ENCODE measurements around the gene BRAF.
"Not testable (repeated sequence)": the region's sequence is repeated elsewhere in the genome, so short reads cannot be mapped to it uniquely, and the experiment has no call there.

The BRAF gene

DNA sequence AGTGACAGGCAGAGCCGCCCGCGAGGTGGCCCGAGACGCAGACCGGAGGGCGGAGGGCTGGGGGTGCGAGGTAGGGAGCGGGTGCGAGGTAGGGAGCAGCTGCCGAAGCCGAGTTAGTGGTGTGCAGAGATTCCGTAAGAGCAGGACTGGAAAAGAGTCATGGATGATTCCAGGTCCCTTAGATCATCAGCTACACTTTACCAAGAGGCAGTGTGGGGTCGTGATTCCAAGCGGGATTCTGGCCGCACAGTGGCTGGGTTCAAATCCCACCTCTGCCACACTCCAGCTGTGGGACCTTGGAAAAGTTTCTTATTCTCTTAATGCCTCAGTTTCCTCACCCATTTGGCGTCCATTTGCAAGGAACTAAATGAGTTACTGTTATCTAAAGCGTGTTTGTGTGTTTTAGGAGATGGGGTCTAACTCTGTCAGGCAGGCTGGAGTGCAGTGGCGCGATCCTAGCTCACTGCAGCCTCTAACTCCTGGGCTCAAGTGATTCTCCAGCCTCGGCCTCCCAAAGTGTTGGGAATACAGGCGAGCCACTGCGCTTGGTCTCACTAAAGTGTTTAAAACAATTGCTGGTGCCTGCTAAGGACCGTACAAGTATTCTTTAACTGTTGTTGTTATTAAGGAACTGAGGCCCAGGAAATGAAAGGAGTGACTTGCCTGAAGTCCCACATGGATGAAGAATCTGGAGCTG, 227.1 kb downstream of the BRAF start:
- DNase-seq: no peak

DNA sequence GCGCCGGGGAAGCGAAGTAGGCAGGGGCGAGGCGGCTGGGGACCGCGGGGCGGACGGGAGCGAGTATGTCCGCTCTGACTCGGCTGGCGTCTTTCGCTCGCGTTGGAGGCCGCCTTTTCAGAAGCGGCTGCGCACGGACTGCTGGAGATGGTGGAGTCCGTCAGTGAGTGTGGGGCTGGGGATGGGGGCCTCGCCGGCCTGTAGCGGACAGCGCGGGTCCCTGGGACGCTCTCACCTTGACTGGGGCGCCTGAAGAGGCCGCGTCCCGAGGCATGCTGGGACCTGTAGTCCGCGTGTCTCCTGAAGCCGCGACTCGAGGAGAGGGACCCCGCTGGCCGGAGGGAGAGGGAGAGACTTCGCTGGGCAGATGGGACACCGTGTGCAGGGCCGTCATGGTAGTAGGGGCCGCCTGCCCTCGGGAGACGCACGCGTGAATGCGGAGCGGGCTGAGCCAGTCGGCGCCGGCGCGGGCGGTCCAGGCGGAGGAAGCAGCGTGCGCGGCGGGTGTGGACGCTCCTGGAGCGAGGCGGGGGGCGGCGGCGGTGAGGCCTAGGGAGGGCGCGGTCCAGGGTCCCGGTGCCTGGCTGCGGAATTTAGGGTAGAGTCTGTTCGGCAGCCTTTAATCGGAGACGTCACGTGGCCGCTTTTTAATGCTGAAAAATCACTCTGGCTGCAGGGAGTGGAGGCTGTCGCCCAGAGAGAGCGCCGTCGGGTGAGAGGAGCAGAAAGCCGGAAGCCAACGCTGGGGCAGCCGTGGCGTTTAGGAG, 227.9 kb downstream of the BRAF start, which contains the start of gene NDUFB2:
TSS of gene NDUFB2 (plus strand) at position 29 of the 767 bp plus-strand sequence. CDS start at position 66, 37 bp downstream.
- peak; percentile 75 for DNase-seq

DNA sequence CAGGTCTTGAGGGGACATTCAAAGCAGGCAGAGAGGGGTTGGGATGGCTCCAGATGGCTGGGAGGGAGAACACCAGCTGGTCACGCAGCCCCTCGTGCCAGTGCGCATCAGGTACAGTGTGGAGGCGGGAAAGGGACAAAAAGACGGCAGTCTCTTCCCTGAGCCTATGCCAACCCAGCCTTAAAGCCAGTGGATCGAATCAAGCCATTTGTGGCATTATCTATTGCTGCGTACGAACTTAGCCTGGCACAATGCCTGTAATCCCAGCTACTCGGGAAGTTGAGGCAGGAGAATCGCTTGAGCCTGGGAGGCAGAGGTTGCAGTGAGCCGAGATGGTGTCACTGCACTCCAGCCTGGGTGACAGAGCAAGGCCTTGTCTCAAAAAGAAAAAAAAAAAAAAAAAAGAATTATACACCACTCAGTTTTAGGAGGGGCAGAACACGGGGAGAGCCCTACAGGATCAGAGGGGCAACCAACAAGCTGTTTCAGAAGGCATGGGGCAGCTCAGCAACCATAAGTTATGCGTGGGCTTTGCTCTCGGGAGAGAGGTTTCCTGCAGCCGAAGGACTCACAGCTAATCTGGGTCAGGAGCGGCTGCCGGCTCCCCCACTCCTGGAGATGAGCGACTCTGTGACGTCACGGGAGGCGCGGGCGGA, 228.6 kb downstream of the BRAF start:
- peak; percentile 87 for DNase-seq

DNA sequence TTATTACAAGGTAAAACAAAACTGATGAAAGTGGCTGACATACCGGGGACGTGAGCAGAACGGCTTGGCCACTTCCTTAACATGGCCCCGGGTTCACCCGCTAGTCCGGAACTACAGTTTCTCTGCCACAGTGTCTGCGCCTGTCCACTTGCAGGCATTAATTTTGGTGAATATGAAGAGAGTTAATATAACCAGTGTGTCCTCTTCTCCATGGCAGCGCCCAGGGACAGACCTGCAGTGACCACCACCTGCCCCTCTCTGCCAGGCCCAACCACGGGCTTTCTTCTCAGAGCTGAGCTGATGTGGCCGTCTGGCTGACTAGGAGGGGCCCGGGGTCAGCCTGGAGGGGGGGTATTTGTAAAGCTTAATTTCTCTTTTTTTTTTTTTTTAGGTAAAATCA, 229.3 kb downstream of the BRAF start:
- DNase-seq: no peak

DNA sequence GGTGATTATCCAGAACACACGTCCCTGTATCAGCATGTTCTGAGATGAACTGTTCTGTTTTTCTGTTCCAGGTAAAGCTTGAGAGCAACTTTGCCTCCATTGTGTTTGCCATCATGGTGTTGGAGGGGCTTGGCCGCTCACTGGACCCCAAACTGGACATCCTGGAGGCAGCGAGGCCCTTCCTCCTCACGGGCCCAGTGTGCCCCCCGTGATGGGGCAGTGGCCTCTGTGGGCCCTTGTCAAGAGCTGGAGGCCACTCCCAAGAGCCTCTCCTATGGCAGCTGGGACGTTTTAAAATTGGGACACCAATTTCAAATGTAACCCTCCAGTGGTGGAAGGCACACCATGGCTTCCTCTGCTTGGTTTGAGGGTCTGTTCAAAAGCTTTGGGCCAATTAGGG, 230.1 kb downstream of the BRAF start:
- DNase-seq: no peak

DNA sequence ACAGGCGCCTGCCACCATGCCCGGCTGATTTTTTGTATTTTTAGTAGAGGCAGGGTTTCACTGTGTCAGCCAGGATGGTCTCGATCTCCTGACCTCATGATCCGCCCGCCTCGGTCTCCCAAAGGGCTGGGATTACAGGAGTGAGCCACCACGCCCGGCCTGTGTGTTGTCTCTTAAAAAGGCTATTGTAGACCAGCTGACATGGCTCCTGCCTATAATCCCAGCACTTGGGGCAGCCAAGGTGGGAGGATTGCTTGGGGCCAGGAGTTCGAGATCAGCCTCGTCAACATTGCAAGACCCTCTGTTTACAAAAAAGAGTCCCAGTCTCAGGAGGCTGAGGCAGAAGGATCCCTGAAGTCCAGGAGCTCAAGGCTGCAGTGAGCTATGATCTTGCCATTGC, 230.9 kb downstream of the BRAF start:
- DNase-seq: not testable (repeated sequence)

DNA sequence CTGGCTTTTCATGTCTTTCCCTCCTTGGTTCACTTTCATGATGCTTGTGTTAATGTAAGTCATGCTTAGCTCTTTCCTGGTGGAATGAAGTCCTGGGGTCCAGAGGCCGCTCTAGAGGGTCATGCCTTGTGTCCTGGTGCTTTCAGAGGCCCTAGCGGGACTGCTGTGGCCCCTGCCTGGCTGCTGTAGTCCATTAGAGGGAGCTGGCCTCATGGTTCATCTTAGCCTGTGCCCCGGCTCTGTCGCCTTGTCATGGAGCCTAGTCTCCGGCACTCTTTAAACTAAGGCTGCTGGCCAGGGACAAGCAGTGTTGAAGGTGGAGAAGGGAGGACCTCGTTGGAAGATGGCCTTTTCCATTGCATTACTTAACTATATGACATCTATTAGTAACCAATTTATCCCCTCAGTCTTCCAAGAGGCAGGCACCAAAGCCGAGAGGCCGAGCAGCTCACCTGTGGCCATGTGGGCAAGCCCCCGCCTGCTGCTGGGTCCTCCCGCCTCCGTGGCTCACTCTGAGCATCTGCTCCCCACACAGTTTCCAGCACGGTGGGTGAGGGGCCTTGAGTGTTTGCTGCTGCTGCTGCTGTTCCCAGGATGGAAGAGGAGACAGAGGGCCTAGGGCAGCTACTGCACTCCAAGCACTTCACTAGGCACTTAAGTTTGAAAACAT, 233.2 kb downstream of the BRAF start:
- no peak for DNase-seq

DNA sequence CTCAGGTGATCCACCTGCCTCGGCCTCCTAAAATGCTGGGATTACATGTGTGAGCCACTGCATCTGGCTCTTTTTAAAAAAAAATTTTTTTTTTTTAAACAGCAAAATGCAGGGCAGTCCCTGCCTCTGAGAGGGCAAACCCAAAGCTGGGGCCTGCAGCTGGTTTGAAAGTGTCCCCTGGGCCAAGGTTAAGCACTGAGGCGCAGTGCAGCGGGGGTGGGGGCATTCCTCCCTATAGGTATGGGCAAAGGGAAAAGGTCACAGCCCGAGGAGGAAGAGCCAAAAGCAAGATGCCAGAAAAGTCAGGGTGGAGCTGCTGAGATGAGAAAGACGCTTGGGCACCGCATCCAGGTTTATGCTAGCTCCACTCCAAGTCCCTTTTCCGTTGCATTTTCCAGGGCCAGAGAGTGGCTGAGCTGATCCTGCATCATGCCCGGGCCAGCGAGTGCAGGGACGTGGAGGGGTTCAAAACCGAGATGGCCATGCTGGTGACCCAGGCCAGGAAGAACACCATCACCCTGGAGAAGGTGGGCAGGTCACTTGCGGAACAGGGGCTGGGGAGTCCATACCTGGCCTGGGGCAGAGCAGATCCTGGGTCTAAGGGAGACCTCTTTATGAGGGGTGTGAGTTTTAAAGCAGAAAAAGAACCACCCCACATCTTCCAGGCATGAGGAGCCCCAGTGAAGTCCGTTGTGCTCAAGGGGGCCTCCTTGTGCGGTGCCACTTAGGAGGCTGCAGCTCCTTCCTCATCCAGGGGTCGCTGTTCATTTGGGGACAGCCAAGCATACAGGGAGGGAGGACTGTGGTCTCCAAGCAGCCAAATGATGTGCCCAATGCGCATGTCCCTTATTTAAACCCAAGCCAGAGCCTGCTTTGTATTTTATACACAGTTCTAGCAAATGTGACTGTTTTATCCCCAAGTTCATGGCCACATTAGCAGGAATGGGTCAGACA, 235.3 kb downstream of the BRAF start:
- DNase-seq: no peak

DNA sequence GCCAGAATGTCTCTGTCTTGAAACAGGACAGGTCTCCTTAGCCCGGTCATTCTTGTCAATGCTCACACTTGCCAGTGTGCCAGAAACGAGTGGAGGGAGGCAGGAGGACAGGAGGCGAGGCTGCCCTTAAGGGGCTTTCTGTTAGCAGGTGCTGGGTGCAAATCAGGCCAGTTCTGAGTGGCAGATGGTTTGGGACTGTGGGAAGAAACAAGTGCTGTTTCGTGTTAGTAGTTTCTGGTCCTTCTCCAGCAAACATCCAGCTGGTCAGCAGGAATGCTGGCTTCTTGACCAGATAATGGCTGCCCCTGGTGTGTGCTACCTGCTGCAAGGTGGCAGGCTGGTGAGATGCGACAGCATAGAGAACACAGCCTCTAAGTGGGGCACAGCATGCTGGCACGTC, 236.4 kb downstream of the BRAF start:
- DNase-seq: no peak

DNA sequence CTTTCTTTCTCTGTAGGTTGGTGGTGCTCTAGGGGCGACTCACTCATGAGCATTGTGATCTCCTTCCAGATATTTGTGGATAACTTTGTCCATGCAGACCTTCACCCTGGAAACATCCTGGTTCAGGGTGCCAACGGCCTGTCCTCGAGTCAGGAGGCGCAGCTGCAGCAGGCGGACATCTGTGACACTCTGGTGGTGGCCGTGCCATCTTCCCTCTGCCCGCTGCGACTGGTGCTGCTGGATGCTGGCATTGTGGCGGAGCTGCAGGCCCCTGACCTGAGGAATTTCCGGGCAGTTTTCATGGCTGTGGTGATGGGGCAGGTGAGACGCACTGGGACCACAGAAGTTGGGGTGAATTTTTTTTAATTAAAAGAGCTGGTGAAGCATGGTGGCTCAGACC, 237.8 kb downstream of the BRAF start:
- DNase-seq: no peak

DNA sequence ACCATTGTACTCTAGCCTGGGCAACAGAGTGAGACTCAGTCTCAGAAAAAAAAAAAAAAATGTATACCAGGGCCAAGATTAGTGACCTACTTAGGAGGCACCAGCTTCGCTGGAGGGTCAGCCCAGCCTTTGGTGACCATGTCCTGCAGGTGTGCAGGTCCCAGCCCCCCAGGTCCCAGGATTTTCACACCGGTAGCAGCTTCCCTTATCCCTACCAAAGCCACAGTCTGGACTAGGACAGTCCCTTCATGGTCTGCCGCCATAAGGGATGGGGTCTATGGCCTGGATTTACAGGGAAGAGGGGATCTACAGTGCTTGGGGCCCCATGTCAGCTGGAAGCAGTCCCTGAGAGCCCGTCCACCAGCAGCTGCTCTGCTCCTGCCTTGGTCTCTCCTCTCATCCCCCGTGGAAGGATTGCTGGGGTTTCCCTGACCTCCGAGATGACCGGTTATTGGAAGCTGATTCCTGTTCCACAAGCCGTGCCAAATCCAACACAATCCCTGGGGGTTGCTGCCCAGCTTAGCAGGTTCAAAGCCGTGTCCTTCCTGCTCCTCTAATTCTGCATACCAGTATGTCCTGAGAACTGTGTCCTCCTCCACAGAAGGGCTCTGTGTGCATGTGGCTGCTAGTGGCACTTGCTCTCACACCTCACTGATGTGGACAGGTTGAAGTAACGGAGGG, 239.2 kb downstream of the BRAF start:
- DNase-seq: no peak

DNA sequence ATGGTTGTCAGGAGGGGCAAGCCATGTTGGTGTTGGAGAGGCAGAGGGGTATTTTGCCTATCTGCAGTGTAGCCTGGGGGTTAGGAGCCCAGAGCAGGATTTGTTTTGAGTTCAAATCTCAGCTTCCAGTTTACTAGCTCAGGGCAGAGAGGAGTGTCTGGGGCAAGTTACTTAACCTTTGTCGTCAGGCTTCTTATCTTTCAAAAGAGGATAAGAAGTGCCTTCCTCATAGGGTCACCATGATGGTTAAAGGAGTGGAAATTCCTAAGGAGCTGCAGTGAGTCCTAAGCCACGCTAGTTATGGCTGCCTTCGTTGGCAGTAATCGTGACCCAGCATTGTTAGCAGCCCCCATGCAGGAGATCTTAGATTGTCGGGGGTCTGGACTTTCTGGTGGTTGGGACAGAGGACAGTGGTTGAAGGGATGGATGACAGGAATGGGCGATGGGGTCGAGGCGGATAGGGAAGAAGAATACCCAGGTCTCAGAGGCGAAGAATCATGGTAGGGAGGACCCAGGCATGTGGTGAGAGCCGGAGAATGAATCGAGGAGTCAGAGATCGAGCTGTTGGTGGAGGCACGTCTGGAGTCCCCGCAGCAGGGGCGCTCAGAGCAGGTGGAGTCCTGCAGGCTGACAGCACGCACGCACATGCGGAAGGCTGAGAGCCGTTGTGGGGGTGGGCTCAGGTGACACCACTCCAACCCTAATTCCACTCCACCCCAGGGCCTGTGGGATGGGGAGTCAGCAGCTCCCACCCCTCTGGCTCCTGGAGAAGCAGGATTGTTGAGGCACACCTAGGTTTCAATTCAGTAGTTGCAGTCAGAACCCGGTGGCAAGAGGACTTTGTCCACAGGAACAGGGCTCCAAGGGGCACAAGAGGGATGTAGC, 240.4 kb downstream of the BRAF start:
- no peak for DNase-seq

DNA sequence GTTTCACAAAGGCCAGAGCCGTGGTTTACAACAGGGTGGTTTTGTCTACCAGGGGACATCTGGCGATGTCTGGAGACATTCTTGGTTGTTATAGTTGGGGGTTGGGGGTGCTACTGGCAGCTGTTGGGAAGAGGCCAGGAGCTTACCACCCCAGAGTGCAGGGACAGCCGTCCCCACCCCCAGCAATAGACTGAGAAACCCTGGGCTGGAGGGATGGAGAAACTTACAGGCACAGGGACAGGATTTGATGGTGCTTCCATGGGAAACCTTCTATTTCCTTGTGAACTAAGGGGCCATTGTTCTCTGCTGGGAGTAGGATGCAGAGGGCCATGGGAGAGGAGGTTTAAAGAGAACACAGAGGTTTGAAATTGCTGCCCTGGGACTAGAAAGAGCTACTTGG, 241.1 kb downstream of the BRAF start:
- DNase-seq: no peak

DNA sequence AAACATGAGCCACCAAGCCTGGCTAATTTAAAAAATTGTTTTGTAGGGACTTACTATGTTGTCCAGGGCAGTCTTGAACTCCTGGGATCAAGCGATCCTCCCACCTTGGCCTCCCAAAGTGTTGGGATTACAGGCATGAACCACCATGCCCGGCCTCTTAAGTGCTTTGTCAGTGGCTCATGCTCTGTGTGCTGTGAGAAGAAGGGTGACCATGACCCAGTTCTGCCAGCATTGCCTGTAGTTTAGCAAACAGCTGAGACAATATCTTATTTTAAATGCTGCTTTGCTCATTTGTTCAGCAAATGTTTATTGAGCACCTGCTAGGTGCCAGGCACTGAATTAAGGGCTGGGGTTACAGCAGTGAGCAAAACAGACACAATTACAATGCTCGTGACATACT, 243.0 kb downstream of the BRAF start:
- no peak for DNase-seq

DNA sequence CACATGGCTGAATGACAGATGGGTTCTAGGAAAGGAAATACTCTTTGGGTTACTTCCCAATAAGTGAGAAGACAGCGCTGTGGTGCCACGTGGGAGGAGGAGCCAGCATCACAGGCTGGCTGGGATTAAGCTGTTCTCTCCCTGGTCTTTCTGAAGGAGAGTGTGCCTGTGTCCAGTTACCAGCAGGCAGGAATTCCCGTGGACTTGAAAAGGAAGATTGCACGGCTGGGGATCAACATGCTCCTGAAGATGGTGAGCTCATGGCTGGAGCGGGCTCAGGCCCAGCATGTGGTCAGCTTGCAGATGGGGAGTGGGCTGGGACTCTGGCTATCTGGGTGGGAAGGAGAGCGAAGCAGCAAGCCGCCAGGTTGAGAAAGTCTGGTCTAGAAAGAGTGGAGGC, 243.8 kb downstream of the BRAF start:
- no peak for DNase-seq

DNA sequence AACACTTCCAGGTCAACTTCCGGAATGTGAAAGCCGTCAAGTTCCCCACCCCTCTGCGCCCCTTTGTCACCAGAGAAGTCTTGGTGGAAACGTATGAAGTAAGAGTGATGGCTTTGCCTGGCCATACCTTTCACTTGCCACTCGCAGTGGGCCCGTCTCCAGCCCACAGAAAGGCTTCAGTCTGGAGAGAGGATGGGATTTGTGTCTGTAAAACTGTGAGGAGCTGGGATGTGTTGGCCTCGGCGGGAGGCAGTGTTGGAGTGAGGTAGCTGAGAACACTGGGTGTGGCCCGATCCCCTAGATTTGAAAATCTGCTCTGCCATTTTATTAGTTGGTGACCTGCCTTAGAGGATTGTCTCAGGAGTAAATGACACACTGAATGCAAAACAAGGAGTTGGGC, 245.5 kb downstream of the BRAF start:
- no peak for DNase-seq

DNA sequence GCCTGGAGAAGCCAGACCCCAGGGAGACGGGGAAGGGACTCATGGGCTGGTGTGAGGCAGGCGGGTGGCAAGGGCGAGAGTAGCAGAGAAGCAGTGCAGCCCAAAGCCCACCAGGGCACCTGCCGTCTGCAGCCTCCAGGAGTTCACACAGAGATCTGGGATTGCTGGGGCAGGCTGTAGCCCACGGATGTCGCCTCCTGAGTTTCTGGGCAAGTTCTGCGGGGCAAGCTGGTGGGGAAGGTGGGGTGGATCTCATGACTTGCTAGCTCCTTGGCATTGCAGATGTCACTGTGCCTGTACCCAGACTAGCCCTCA, 246.0 kb downstream of the BRAF start:
- no peak for DNase-seq

DNA sequence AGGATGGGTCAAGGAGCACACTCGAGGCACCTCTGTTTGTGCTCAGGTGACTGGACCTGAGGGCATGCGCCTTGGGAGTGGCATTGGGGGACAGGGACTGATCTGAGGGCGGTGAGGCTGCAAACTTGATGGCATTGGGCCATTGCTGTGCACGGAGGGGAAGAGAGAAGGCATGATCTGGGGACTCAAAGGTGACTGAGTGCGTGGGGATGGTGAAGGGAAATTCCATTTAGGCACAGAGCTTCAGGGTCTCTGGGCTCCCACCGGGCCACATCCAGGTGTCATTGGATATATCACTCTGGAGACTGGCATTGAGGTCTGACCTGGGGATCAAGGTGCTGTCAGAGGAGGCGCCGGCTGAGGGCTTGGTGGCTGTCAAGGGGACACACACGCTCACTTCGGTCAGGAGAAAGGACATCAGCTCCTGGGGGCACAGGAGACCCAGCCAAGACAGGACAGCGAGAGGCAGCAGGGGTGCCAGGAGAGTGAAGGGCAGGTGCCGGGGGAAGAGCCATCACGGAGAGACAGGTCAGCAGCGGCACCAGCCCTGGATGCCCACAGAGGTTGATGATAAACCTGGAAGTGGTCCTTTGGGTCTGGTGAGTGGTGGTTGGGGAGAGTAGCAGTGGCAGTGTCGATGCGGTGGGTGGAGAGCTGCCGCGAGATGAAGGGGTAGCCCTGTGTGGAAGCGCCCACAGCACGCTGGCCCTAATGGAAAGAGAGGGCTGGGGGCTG, 246.5 kb downstream of the BRAF start:
- DNase-seq: no peak

DNA sequence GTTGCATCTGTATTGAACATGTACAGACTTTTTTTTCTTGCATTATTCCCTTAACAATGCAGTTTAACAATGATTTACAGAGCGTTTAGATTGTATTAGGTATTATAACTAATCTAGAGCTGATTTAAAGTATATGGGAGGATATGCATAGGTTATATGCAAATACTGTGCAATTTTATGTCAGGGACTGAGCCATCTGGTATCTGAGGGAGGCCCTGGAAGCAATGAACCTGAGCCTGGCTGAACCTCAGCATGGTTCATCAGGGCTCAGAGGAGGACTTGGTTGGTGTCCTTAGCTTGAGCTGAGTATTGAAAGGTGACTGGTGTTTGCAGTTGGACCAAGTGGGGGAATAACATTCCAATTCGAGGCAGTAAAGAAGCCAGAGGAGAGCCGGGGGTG, 247.2 kb downstream of the BRAF start:
- no peak for DNase-seq

DNA sequence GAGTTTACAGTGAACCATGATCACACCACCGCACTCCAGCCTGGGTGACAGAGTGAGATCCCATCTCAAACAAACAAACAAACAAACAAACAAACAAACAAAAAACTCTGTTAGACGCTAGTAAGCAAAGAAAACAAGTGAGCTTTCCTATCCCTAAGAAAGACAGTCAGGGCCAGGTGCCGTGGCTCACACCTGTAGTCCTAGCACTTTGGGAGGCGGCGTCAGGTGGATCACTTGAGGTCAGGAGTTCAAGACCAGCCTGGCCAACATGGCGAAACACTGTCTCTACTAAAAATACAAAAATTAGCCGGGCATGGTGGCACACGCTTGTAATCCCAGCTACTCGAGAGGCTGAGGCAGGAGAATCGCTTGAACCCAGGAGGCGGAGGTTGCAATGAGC, 247.8 kb downstream of the BRAF start:
- not testable (repeated sequence) for DNase-seq
